ENCODE measurements around the gene HUS1B. TPM values are rescaled to one million over a fixed set of nuclear protein-coding genes. Genes with fewer than 3 reads are reported as not detected.

HUS1B gene
- total RNA-seq, 2 experiments from 2014 or later = 0.40 to 1.0 TPM

GRCh38 chr6:620950-621349, 36.0 kb downstream of the HUS1B start:
- H3K27ac Mint-ChIP-seq = no peak overlapping the region
- ATAC-seq = no peak
- CTCF ChIA-PET = no interaction called here
- DNase-seq = no peak
- H3K9me3 Mint-ChIP-seq = no peaks in the 10 kb centered on the region
- H3K36me3 Mint-ChIP-seq (ENCODE audit: low read depth) = peaks cover 12% of the 10 kb centered on the region
- no peaks in the 10 kb centered on the region for H3K27me3 Mint-ChIP-seq
- no peak for TF ChIP-seq CTCF (IDR thresholded peaks at IDR 0.05)
- H3K4me1 Mint-ChIP-seq (ENCODE audit: low read depth) = no peaks in the 10 kb centered on the region
- POLR2A ChIA-PET = no interaction called here
- intact Hi-C loops (cut with micrococcal nuclease) = no loop called here
- H3K4me3 Mint-ChIP-seq = no peak overlapping the region

- POLR2A ChIA-PET = interaction anchor here (0.6 kb wide), 1 partner anchor 314 kb away, joined by 3 read pairs; no protein-coding TSS in a partner anchor
- no peak for TF ChIP-seq CTCF (IDR thresholded peaks at IDR 0.05)
These were observed 36.7 kb downstream of the HUS1B start for GRCh38 chr6:620166-620565.

GRCh38 chr6:617456-618100, 39.3 kb downstream of the HUS1B start:
- Mint-ChIP-seq H3K9me3 (no peaks in the 10 kb centered on the region), H3K4me1 (ENCODE audit: low read depth) (no peaks in the 10 kb centered on the region), H3K36me3 (ENCODE audit: low read depth) (peaks cover 17% of the 10 kb centered on the region), H3K27me3 (no peaks in the 10 kb centered on the region), H3K27ac (no peak overlapping the region), H3K4me3 (no peak overlapping the region)
- no peak for ATAC-seq
- peak; percentile 10 for DNase-seq
- intact Hi-C loops (cut with micrococcal nuclease) = no loop called here
- TF ChIP-seq CTCF (IDR thresholded peaks at IDR 0.05) = no peak
- POLR2A ChIA-PET = interaction anchor here (0.5 to 0.8 kb wide), 2 partner anchors 19 to 68 kb away, joined by 3 read pairs; no protein-coding TSS in a partner anchor
- CTCF ChIA-PET = interaction anchor here (0.6 to 2.4 kb wide), 4 partner anchors 13 to 779 kb away, joined by 3 to 10 read pairs (median 4); no protein-coding TSS in a partner anchor

More at GRCh38 chr6:620166-620565, 36.7 kb downstream of the HUS1B start:
- Mint-ChIP-seq H3K9me3 (no peaks in the 10 kb centered on the region), H3K4me3 (no peak overlapping the region), H3K36me3 (ENCODE audit: low read depth) (peaks cover 17% of the 10 kb centered on the region), H3K4me1 (ENCODE audit: low read depth) (no peaks in the 10 kb centered on the region), H3K27ac (no peak overlapping the region), H3K27me3 (no peaks in the 10 kb centered on the region)
- no peak for DNase-seq
- intact Hi-C loops (cut with micrococcal nuclease) = no loop called here
- CTCF ChIA-PET = no interaction called here
- no peak for ATAC-seq

GRCh38 chr6:613981-614380, 42.9 kb downstream of the HUS1B start:
- DNase-seq = no peak
- POLR2A ChIA-PET = interaction anchor here (0.6 kb wide), 1 partner anchor 35 kb away, joined by 3 read pairs; no protein-coding TSS in a partner anchor
- intact Hi-C loops (cut with micrococcal nuclease) = no loop called here
- H3K27ac Mint-ChIP-seq = no peak overlapping the region
- H3K27me3 Mint-ChIP-seq = no peaks in the 10 kb centered on the region
- no peak for ATAC-seq
- no peak for TF ChIP-seq CTCF (IDR thresholded peaks at IDR 0.05)
- H3K36me3 Mint-ChIP-seq (ENCODE audit: low read depth) = peaks cover 21% of the 10 kb centered on the region
- H3K9me3 Mint-ChIP-seq = no peaks in the 10 kb centered on the region
- peaks cover 6% of the 10 kb centered on the region for H3K4me1 Mint-ChIP-seq (ENCODE audit: low read depth)
- CTCF ChIA-PET = interaction anchor here (1.8 kb wide), 1 partner anchor 20 kb away, joined by 4 read pairs; no protein-coding TSS in a partner anchor
- H3K4me3 Mint-ChIP-seq = no peak overlapping the region

- ChIA-PET CTCF (interaction anchor here (1.2 kb wide), 1 partner anchor 19 kb away, joined by 4 read pairs; no protein-coding TSS in a partner anchor), POLR2A (interaction anchor here (0.8 kb wide), 1 partner anchor 13 kb away, joined by 4 read pairs; no protein-coding TSS in a partner anchor)
- ATAC-seq = no peak
- Mint-ChIP-seq H3K4me1 (ENCODE audit: low read depth) (peaks cover 6% of the 10 kb centered on the region), H3K36me3 (ENCODE audit: low read depth) (peaks cover 21% of the 10 kb centered on the region), H3K9me3 (no peaks in the 10 kb centered on the region), H3K27ac (no peak overlapping the region), H3K27me3 (no peaks in the 10 kb centered on the region), H3K4me3 (no peak overlapping the region)
- TF ChIP-seq CTCF (IDR thresholded peaks at IDR 0.05) = no peak
- intact Hi-C loops (cut with micrococcal nuclease) = no loop called here
- DNase-seq = no peak
These were observed 45.0 kb downstream of the HUS1B start for GRCh38 chr6:611928-612327.
